Stimulated activated CD4-positive, alpha-beta T cell treated with anti-CD3 and anti-CD28 coated beads, Interleukin-1b, Interleukin-23, amount 100 ng/mL, for 1 hour (primary cell): ENCODE results near the gene PPP1R12B.
"Not testable (repeated sequence)": the region's sequence is repeated elsewhere in the genome, so short reads cannot be mapped to it uniquely, and the experiment has no call there.

Experiments
- DNase-seq, 2 donors: peaks; one replicate each; pipeline ENCODE4 v3.0.0-alpha.2; 2020; ENCODE audit warnings: low read depth in 2 of 2

The PPP1R12B gene

GRCh38 chr1:202479661-202480060, 131.2 kb downstream of the PPP1R12B start:
- DNase-seq, result not testable (repeated sequence)

DNA sequence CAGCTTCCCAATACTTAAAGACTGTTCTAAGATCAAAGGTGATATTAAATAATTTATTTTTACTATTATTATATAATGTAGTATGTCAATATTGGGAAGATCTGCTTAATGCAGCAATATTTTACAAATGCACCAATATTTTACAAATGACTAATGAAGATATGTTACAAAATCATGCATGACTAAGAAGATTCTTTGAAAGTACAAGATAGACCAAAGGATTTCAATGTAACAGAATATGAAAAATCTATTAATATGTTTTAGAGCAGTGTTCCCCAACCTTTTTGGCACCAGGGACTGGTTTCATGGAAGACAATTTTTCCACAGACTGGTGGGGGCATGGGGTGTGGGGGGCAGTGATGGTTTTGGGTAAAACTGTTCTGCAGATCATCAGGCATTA, 132.1 kb downstream of the PPP1R12B start:
- not testable (repeated sequence) for DNase-seq

DNA sequence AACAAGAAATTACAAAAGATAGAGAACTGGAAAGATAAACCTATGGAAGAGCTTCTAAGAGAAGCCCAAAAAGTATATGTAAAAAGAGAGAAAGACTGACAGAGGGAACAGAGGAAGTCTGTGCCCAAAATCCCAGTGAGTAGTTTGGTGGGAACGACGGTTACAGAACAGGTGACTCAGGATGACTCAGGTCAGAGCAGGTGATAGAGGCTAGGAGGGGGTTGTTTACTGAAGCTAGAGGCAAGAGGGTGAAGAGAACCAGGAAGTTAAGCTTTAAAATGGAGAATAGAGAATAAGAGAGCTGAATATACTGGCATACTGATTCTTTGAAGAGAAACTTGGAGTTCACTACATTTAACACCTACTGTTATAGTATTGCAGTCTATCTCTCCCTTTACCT, 134.9 kb downstream of the PPP1R12B start:
- DNase-seq, result not testable (repeated sequence)

DNA sequence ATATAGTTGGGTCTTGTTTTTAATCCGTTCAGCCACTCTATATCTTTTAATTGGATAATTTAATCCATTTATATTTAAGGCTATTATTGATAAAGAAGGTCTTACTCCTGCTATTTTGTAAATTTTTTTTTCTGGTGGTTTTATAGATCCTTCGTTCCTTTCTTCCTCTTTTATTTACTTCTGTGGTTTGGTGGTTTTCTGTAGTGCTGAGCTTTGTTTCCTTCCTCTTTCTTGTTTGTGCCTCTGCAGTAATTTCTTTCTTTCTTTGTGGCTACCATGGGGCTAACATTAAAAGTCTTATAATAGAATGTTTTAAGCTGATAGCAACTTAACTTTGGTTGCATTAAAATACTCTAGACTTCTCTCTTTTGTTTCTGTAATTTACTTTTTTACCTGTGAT, 135.5 kb downstream of the PPP1R12B start:
- DNase-seq, result not testable (repeated sequence)

GRCh38 chr1:202484820-202485219, 136.3 kb downstream of the PPP1R12B start:
- DNase-seq, result not testable (repeated sequence)

DNA sequence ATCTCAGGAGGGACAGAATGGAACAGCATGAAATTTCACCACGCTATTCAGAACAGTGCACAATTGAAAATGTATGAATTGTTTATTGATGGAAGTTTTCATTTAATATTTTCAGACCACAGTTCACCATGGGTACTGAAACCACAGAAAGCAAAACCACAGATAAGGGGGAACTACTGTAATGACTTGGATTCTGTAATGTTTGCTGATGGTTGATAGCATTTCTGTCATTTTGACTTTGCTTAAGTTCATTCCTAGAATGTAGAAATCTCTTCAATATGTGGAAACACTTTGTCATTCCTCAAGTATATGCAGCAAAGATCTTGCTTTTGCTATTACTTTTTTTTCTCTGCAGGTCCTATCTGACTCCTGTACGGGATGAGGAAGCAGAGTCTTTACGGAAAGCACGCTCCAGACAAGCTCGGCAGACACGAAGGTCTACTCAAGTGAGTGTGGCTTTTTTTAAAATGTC, 139.7 kb downstream of the PPP1R12B start:
- not testable (repeated sequence) for DNase-seq

DNA sequence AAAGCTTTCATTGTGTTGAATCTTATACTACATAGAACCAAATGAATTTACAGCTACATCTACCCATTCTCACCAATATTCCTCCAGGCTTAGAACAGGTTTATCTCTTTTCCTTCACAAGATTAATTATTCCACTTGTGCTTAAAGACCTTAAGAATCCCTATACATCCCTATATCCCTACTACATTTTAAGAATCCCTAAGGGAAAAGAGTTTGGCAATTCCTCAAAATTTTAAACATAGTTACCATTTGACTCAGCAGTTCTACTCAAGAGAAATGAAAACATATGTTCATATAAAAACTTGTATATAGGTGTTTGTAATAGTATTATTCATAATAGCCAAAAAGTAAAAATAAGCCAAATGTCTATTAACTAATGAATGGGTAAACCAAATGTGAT, 140.6 kb downstream of the PPP1R12B start:
- not testable (repeated sequence) for DNase-seq

GRCh38 chr1:202493112-202493511, 144.6 kb downstream of the PPP1R12B start:
- not testable (repeated sequence) for DNase-seq

DNA sequence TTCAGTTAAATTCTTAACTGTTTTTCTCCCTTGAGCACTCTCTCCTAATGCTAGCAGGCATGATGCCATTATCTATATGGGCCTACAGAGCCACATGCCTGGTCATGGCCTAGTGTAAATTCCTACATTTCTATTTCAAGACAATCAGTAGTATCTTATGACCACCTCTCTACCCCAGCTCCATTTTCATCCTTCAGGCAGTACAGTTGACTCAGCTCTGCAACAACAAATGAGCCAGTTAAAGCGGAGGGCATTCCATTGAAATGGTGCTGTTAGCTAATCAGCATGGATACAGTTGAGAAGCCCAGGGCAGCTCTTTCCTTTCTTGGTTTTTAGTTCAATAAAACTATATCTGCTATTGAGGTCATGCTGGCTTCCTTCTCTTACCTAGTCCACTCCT, 150.0 kb downstream of the PPP1R12B start:
- DNase-seq, result no peak

DNA sequence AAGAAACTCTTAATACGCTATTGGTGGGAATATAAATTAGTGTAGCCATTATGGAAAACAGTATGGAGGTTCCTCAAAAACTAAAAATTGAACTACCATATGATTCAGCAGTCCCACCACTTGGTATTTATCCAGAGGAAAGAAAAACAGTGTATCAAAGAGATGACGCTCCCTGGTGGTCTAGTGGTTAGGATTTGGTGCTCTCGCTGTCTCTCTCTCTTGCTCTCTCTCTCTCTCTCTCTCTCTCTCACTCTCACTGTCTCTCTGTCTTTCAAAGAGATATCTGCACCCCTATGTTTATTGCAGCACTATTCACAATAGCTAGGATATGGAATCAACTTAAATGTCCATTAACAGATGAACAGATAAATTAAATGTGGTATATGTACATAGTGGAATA, 151.5 kb downstream of the PPP1R12B start:
- DNase-seq, result not testable (repeated sequence)

GRCh38 chr1:202501281-202501680, 152.8 kb downstream of the PPP1R12B start:
- no peak for DNase-seq

DNA sequence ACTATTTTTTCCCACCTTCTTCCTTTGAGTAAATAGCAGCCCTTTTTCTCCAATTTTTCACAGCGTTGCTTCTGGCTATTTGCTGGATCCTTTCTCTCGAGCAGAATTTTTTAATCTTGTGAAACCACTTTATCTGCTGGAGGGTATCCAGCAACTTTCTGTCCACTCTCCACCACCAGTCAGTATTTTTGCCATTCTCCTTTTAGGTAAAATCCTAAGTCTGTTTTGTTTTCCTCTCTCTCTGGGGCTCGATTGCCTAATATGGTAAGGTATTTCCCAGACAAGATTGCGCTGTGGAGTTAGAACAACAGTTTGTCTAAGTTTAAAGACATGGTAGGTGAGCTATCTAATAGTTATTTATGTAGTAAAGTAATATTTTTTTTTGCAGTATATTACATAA, 156.9 kb downstream of the PPP1R12B start:
- no peak for DNase-seq

- not testable (repeated sequence) for DNase-seq
Measured at GRCh38 chr1:202505880-202506575, 157.5 kb downstream of the PPP1R12B start.

DNA sequence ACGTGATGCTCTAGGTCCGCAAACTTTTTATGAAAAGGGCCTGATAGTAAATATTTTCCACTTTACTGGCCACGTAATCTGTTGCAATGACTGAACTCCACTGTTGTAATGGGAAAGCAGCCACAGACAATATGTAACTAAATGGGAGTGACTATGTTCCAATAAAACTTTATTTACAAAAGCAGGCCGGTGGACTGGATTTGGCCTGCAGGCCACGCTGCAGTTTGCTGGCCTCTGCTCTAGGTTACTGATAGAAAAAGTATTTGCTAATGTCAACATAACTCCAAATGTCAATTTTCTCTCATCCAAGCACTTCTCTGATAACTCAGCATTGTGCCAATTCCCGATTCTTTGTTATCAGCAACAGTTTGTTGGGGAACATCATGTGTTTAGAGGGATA, 160.4 kb downstream of the PPP1R12B start:
- DNase-seq, result not testable (repeated sequence)

- DNase-seq, result not testable (repeated sequence)
Measured at GRCh38 chr1:202513875-202514274, 165.4 kb downstream of the PPP1R12B start.

GRCh38 chr1:202516434-202516877, 168.0 kb downstream of the PPP1R12B start:
- no peak for DNase-seq

DNA sequence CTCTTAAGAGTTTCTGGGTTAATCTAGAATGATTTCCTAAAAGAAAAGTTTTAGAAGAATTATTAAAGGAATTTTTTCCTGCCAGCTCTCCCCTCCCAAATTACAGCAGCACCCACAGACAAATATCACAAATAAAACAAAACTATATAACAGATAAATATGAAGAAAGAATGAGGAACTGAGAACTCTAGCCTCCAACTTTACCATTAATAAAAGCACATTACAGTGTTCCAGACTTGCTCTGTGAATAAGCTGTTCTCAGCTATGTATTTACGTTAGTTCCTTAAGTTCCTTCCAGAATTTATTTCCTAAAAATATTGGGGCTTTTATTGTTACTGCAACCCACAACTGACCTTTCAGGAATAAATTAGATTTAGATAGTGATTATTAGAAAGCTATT, 168.6 kb downstream of the PPP1R12B start:
- not testable (repeated sequence) for DNase-seq

- DNase-seq, result not testable (repeated sequence)
Measured at GRCh38 chr1:202518180-202518579, 169.7 kb downstream of the PPP1R12B start.

DNA sequence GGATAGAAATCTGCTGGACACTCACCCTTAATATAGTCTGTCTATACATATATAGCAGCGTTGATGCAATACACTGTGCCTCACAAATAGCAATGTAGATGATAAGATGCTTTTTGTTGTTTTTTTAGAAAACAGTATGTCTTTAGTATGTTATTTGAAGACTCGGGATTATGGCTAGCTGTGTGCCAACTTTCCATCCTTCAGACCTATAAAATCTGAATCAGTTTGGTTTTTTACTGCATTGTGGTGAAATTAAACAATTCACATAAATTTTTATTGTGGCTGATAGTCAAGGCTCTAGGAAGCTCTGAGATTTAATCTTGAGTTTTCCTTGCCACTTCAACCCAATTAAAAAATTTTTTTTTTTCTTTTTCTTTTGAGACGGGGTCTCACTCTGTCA, 170.4 kb downstream of the PPP1R12B start:
- not testable (repeated sequence) for DNase-seq

- not testable (repeated sequence) for DNase-seq
Measured at GRCh38 chr1:202520129-202520856, 171.8 kb downstream of the PPP1R12B start.

- not testable (repeated sequence) for DNase-seq
Measured at GRCh38 chr1:202520857-202521216, 172.3 kb downstream of the PPP1R12B start.

DNA sequence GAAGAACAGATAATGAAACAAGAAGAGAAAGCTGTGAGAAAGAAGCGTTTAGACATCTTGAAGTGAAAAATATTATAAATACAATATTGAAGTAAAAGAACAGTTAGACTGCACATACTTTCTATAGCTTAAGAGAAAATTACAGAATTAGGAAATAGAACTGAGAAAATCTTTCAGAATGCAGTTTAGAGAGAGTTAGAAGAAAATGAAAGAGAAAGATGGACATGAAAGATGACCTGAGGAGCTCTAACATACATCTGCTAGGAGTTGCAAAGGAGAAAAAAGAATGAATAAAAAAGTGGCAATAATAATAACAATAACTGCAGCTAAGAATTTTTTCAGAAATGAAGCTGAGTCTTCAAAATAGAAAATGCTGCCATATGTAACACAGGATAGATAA, 173.0 kb downstream of the PPP1R12B start:
- not testable (repeated sequence) for DNase-seq

GRCh38 chr1:202521886-202522285, 173.4 kb downstream of the PPP1R12B start:
- DNase-seq, result no peak
